Measurements from ENCODE around the gene NEGR1. TPM values are rescaled to one million over a fixed set of nuclear protein-coding genes. Genes with fewer than 3 reads are reported as not detected.

The NEGR1 gene
- total and polyA plus RNA-seq, 8 donors, result 1.2 to 35.4 (median 7.7) TPM

DNA sequence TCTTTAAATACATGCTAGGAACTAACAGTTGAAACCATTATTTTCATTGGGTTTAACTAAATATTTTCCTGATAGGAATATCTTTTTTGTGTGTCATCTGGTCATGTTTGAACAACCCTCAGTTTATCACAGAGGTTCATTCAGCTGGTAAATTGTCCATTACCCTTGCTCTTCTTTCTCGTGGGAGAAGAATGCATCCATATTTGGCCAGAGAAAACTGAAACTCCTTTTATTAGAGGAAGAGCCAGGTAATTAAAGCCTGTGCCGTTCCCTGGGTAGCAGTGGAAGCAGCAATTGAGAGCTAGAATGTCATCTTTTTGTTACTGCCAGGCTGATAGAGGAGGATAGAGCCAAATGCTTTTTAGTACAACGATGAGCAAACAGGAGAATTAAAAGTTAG is 614.3 kb downstream of the NEGR1 start:
- intact Hi-C loops (cut with DNase I; ENCODE audit: low total_unique reads), result no loop called here
- 53 to 60% (median 54%) methylated on average over 3 of the region's 3 CpGs for WGBS, 5 donors
- H3K9me3 ChIP-seq, result no peaks in the 10 kb centered on the region

DNA sequence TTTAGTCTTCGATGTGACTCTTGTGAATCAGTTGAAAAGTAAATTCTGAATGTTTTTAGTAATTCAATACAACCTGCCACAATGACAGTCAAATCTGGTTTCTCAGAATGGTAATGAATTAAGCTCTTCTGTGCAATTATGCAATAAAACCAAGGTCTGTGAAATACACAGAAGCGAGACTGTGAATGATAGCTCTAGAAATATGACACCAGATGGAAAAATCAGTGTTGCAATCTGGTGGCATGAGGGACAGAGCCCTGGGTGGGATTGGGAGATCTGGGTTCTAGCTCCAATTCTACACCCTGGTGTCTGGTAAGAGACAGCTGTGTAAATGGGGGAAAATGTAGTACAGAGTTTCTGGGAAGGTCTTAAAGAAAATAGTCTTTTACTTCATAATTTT is 615.1 kb downstream of the NEGR1 start:
- Histone ChIP-seq H3K27me3 (no peaks in the 10 kb centered on the region), H3K4me3 (no peak overlapping the region), H3K9me3 (no peaks in the 10 kb centered on the region), H3K27ac (no peak overlapping the region), H3K4me1 (no peaks in the 10 kb centered on the region), H3K36me3 (no peaks in the 10 kb centered on the region)
- TF ChIP-seq EP300 (IDR thresholded peaks at IDR 0.05) (no peak), POLR2A (IDR thresholded peaks at IDR 0.05) (no peak), POLR2AphosphoS5 (IDR thresholded peaks at IDR 0.05) (no peak)
- TF ChIP-seq, protein P1, sequence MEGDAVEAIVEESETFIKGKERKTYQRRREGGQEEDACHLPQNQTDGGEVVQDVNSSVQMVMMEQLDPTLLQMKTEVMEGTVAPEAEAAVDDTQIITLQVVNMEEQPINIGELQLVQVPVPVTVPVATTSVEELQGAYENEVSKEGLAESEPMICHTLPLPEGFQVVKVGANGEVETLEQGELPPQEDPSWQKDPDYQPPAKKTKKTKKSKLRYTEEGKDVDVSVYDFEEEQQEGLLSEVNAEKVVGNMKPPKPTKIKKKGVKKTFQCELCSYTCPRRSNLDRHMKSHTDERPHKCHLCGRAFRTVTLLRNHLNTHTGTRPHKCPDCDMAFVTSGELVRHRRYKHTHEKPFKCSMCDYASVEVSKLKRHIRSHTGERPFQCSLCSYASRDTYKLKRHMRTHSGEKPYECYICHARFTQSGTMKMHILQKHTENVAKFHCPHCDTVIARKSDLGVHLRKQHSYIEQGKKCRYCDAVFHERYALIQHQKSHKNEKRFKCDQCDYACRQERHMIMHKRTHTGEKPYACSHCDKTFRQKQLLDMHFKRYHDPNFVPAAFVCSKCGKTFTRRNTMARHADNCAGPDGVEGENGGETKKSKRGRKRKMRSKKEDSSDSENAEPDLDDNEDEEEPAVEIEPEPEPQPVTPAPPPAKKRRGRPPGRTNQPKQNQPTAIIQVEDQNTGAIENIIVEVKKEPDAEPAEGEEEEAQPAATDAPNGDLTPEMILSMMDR (IDR thresholded peaks at IDR 0.05), result no peak
- WGBS, 5 donors, result 51 to 64% (median 55%) methylated on average over 2 of the region's 2 CpGs
- intact Hi-C loops (cut with DNase I; ENCODE audit: low total_unique reads), result no loop called here
- DNase-seq, result no peak

More for the DNA sequence above, 614.3 kb downstream of the NEGR1 start:
- Histone ChIP-seq H3K4me3 (no peak overlapping the region), H3K36me3 (no peaks in the 10 kb centered on the region), H3K27ac (no peak overlapping the region), H3K4me1 (no peaks in the 10 kb centered on the region), H3K27me3 (no peaks in the 10 kb centered on the region)
- no peak for DNase-seq
- no peak for TF ChIP-seq EP300 (IDR thresholded peaks at IDR 0.05)
- TF ChIP-seq, protein P1 (IDR thresholded peaks at IDR 0.05), result no peak

DNA sequence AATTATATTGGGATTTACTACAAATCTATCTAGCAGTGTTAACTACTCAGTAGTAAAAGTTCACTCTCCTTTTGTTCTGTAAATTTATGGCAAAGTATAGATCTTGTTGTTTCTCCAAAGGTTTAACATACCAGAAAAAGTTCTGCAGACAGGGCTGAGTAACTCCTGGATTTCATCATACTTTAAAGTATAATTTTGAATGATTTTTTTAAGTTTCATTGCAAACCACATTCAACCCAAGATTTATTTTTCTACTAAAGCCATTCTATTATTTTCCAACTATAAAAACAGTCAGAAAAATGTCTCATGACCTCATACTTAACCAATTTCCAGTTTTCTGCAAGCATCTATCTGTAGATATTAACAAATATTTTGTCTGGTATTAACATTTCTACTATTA is 615.7 kb downstream of the NEGR1 start:
- no peak for DNase-seq
- intact Hi-C loops (cut with DNase I; ENCODE audit: low total_unique reads), result no loop called here
- H3K36me3 ChIP-seq, result no peaks in the 10 kb centered on the region

GRCh38 chr1:71660411-71660810 is 621.9 kb downstream of the NEGR1 start:
- Histone ChIP-seq H3K9me3 (no peaks in the 10 kb centered on the region), H3K27ac (no peak overlapping the region), H3K27me3 (no peaks in the 10 kb centered on the region), H3K4me1 (peaks cover 0 to 13% (median 0%) of the 10 kb centered on the region in 4 donors), H3K4me3 (no peak overlapping the region), H3K36me3 (no peaks in the 10 kb centered on the region)
- DNase-seq, result no peak
- intact Hi-C loops (cut with DNase I; ENCODE audit: low total_unique reads), result no loop called here
- WGBS, 5 donors, result 79 to 92% (median 87%) methylated on average over 4 of the region's 4 CpGs
- TF ChIP-seq EP300 (IDR thresholded peaks at IDR 0.05) (no peak), POLR2A (IDR thresholded peaks at IDR 0.05) (no peak), POLR2AphosphoS5 (IDR thresholded peaks at IDR 0.05) (no peak)
- TF ChIP-seq, protein P1 (IDR thresholded peaks at IDR 0.05), result no peak

More for the DNA sequence above, 615.7 kb downstream of the NEGR1 start:
- Histone ChIP-seq H3K27ac (no peak overlapping the region), H3K27me3 (no peaks in the 10 kb centered on the region), H3K4me1 (no peaks in the 10 kb centered on the region), H3K9me3 (no peaks in the 10 kb centered on the region), H3K4me3 (no peak overlapping the region)
- TF ChIP-seq, protein P1 (IDR thresholded peaks at IDR 0.05), result no peak
- TF ChIP-seq POLR2A (IDR thresholded peaks at IDR 0.05) (no peak), POLR2AphosphoS5 (IDR thresholded peaks at IDR 0.05) (no peak), EP300 (IDR thresholded peaks at IDR 0.05) (no peak)

All from stomach (tissue), 9 donors.